Measurements from ENCODE around the gene QRICH2.

GRCh38 chr17:76353599-76354316, 45.7 kb upstream of the QRICH2 start, which contains the start of gene PRPSAP1:
- TF ChIP-seq, protein P1, sequence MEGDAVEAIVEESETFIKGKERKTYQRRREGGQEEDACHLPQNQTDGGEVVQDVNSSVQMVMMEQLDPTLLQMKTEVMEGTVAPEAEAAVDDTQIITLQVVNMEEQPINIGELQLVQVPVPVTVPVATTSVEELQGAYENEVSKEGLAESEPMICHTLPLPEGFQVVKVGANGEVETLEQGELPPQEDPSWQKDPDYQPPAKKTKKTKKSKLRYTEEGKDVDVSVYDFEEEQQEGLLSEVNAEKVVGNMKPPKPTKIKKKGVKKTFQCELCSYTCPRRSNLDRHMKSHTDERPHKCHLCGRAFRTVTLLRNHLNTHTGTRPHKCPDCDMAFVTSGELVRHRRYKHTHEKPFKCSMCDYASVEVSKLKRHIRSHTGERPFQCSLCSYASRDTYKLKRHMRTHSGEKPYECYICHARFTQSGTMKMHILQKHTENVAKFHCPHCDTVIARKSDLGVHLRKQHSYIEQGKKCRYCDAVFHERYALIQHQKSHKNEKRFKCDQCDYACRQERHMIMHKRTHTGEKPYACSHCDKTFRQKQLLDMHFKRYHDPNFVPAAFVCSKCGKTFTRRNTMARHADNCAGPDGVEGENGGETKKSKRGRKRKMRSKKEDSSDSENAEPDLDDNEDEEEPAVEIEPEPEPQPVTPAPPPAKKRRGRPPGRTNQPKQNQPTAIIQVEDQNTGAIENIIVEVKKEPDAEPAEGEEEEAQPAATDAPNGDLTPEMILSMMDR (IDR thresholded peaks at IDR 0.05) = peak in 1 of 2 donors; percentile 39
- no peak for TF ChIP-seq EP300 (IDR thresholded peaks at IDR 0.05)
